ENCODE measurements around the gene MEGF8. TPM values are rescaled to one million over a fixed set of nuclear protein-coding genes. Genes with fewer than 3 reads are reported as not detected.

MEGF8 gene
- total and polyA plus RNA-seq, 2 of the 8 experiments (the other 6 are each of a cell fraction or from before 2014, with no cell fraction given), result 13.0 to 23.7 TPM

GRCh38 chr19:42313840-42314755 is 11.3 kb upstream of the MEGF8 start:
- ChIA-PET CTCF (ENCODE audit: partially characterized antibody) (interaction anchor here (0.6 to 1.2 kb wide), 4 partner anchors 23 to 173 kb away, joined by 3 to 4 read pairs (median 3); no protein-coding TSS in a partner anchor), POLR2A (ENCODE audit: partially characterized antibody) (interaction anchor here (0.9 to 1.1 kb wide), 4 partner anchors 9 to 71 kb away, joined by 3 to 5 read pairs (median 4); no protein-coding TSS in a partner anchor)
- no peak for TF ChIP-seq HDAC2 (IDR thresholded peaks at IDR 0.05; ENCODE audit: borderline replicate concordance in 1 of 2, low read depth in 2 of 2, low read length in 2 of 2)
- TF ChIP-seq RFX5 (IDR thresholded peaks at IDR 0.05; ENCODE audit: borderline replicate concordance, low read depth, low read length), result no peak

More at GRCh38 chr19:42313840-42314755, 11.3 kb upstream of the MEGF8 start:
- H3K14ac ChIP-seq (ENCODE audit: insufficient read length), result no peak overlapping the region
- no peak for DNase-seq (ENCODE audit: low read depth in 1 of 2, low spot score in 2 of 2)
- H4K8ac ChIP-seq (ENCODE audit: extremely low read depth, insufficient read depth, low read length), result no peak overlapping the region
- no peak for FAIRE-seq
- H3K18ac ChIP-seq (ENCODE audit: extremely low read depth, low read length), result no peak overlapping the region
- H3K27me3 ChIP-seq (replicated peaks in 1 of 4; ENCODE audit: control insufficient read depth in 3 of 4, extremely low read depth in 1 of 4, insufficient read depth in 3 of 4, low read length in 3 of 4), result peaks cover 0 to 20% (median 11%) of the 10 kb centered on the region in 4 experiments; a peak in 5 of 7 replicates
- peak overlapping the region; percentile 87; the same call in 1 of the 2 replicates for H2BK12ac ChIP-seq (ENCODE audit: low read depth, low read length)
- H2AK5ac ChIP-seq (ENCODE audit: low read depth, low read length), result 0 out of 2 replicates have a peak overlapping the region, but pooled peaks have one; percentile 39
- peaks cover 0 to 6% (median 2%) of the 10 kb centered on the region in 4 experiments; a peak in 2 of 7 replicates for H3K4me1 ChIP-seq (replicated peaks in 1 of 4; ENCODE audit: control insufficient read depth in 3 of 4, insufficient read depth in 4 of 4, low read length in 3 of 4)
- no peak overlapping the region for H2AFZ ChIP-seq (ENCODE audit: low read length)
- no peak overlapping the region for H4K91ac ChIP-seq (replicated peaks; ENCODE audit: insufficient read length, low read length)
- H2BK20ac ChIP-seq (ENCODE audit: low read length), result peak overlapping the region; percentile 72; the same call in 1 of the 2 replicates
- H3K9ac ChIP-seq (replicated peaks in 1 of 4; ENCODE audit: extremely low read depth in 1 of 4, low read depth in 3 of 4, low read length in 3 of 4), result no peak overlapping the region
- H3K4me3 ChIP-seq (ENCODE audit: extremely low read depth in 1 of 4, insufficient read depth in 2 of 4, low read depth in 3 of 4, low read length in 4 of 4), result peak overlapping the region; percentile 44 to 99 (median 60)
- H4K20me1 ChIP-seq (replicated peaks in 1 of 2; ENCODE audit: control insufficient read depth in 1 of 2, insufficient read depth in 2 of 2, low read length in 2 of 2), result no peaks in the 10 kb centered on the region
- H3K79me2 ChIP-seq (ENCODE audit: control insufficient read depth in 1 of 2, insufficient read depth in 2 of 2, low read length in 2 of 2), result no peaks in the 10 kb centered on the region
- no peak overlapping the region for H4K5ac ChIP-seq (ENCODE audit: insufficient read length, low read depth, low read length)
- H2BK15ac ChIP-seq (ENCODE audit: low read length), result no peak overlapping the region
- no peak overlapping the region for H2BK120ac ChIP-seq (replicated peaks; ENCODE audit: low read depth, low read length)
- H3K23ac ChIP-seq (ENCODE audit: insufficient read length), result no peak overlapping the region
- H3K23me2 ChIP-seq (ENCODE audit: low read depth, low read length), result peaks cover 6% of the 10 kb centered on the region; the same call in 1 of the 2 replicates
- H3K79me1 ChIP-seq (ENCODE audit: low read depth, low read length), result no peaks in the 10 kb centered on the region
- no peaks in the 10 kb centered on the region for H3K36me3 ChIP-seq (ENCODE audit: control insufficient read depth in 2 of 4, insufficient read depth in 4 of 4, low read length in 3 of 4)
- no peak overlapping the region for H3K56ac ChIP-seq (replicated peaks; ENCODE audit: insufficient read length, low read depth, low read length)
- H2BK5ac ChIP-seq (ENCODE audit: low read depth, low read length), result 0 out of 2 replicates have a peak overlapping the region, but pooled peaks have one; percentile 16
- no peak overlapping the region for H3K4ac ChIP-seq (replicated peaks; ENCODE audit: insufficient read length, low read depth, low read length)
- WGBS, 2 experiments (ENCODE audit: extremely low coverage in 1 of 2, insufficient coverage in 1 of 2, insufficient read length in 1 of 2, insufficient replicate concordance in 2 of 2, low coverage in 1 of 2, low lambda C conversion rate in 2 of 2, missing lambda C conversion rate in 1 of 2), result 52% methylated on average over 20 of the region's 26 CpGs; no CpG with 5 or more reads in 1 of the 2 experiments
- no peak overlapping the region for H3K27ac ChIP-seq (ENCODE audit: low read depth, low read length)
- H3K9me3 ChIP-seq (ENCODE audit: insufficient read depth in 2 of 2, low read depth in 1 of 2, low read length in 1 of 2), result no peaks in the 10 kb centered on the region
- peak overlapping the region; percentile 76 to 83 for H3K4me2 ChIP-seq (ENCODE audit: insufficient read depth in 1 of 2, low read depth in 2 of 2, low read length in 2 of 2)
